Activated T-helper 2 cell treated with anti-CD3 and anti-CD28 coated beads, Interferon-gamma antibody, Interleukin-2, Interleukin-4, amounts not matched to agents 10 μg/mL and 5 μg/mL and 100 μg/mL, durations not matched to agents 14 hours and 24 hours and 36 hours (primary cell): ENCODE data around the gene ZNF717. TPM values are rescaled to one million over a fixed set of nuclear protein-coding genes. Genes with fewer than 3 reads are reported as not detected.

Experiments used
- DNase-seq: peaks from one replicate; pipeline ENCODE4 v3.0.0; 2021; ENCODE audit warnings: low spot score
- H3K27ac Mint-ChIP-seq: one replicate; pipeline ENCODE4 v1.8.0; 2021; ENCODE audit warnings: mixed read lengths
- H3K27me3 Mint-ChIP-seq: one replicate; pipeline ENCODE4 v1.8.0; 2021; ENCODE audit warnings: low read depth, mixed read lengths
- H3K36me3 Mint-ChIP-seq: one replicate; pipeline ENCODE4 v1.8.0; 2021; ENCODE audit warnings: low read depth, mixed read lengths
- H3K4me1 Mint-ChIP-seq: one replicate; pipeline ENCODE4 v1.8.0; 2021; ENCODE audit warnings: low read depth, mixed read lengths
- H3K4me3 Mint-ChIP-seq: one replicate; pipeline ENCODE4 v1.8.0; 2021; ENCODE audit warnings: low read depth, mild to moderate bottlenecking, moderate library complexity, mixed read lengths
- H3K9me3 Mint-ChIP-seq: one replicate; pipeline ENCODE4 v1.8.0; 2021; ENCODE audit warnings: mixed read lengths
- intact Hi-C: fragments of 100-400 bp; cut with micrococcal nuclease; formaldehyde crosslinking; loops from one replicate; pipeline ENCODE4 v1.15.1; 2023
- total RNA-seq: library from RNA; stranded (reverse); gene quantifications from 2 replicates; pipeline ENCODE4 v1.2.3, GENCODE V29; 2022

The ZNF717 gene
- total RNA-seq, 1 donor from 2014 or later: 9.2 TPM

DNA sequence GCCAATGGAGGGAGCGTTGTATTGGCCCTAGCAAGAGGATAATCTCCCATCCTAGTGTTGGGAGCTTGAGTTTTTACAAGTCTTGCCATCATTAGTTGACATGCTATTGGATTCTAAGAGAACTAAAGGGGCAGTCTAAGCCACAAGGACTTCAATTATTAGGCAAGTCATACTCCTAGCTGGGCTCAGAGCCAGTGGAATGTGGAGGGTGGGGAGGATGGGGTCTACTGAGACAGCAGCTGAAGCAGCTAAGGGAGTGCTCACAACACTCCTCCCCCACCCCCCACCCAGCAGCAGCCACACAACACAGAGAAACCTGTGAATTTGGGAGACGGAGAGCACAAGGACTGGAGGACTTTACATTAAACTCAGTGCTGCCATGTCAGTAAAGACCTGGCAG, 93.3 kb downstream of the ZNF717 start:
- H3K9me3 Mint-ChIP-seq: peaks cover 42% of the 10 kb centered on the region
- no peak for DNase-seq
- no peak overlapping the region for H3K27ac Mint-ChIP-seq
- intact Hi-C loops: no loop called here
- H3K4me3 Mint-ChIP-seq: no peak overlapping the region
- no peaks in the 10 kb centered on the region for H3K4me1 Mint-ChIP-seq
- H3K27me3 Mint-ChIP-seq: no peaks in the 10 kb centered on the region
- no peaks in the 10 kb centered on the region for H3K36me3 Mint-ChIP-seq

DNA sequence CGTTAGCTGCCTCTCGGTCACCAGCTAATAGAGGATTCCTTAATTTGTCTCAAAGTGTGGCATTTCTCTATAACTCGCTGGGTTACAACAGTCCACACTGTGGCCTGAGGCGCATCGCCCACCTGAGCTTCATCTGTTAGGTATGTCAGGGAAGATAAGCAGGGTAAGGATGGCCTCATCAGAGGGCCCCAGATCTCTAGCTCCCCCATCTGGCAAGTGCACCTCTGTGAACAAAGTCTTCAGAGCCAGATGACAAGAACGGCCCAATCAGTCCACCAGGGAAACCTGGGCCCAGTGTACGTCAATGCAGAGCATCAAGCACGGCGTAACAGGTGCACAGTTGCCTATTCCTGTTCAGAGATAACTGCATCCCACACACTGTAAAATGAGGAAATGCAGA, 98.0 kb downstream of the ZNF717 start:
- Mint-ChIP-seq H3K9me3 (peaks cover 54% of the 10 kb centered on the region), H3K27ac (no peak overlapping the region), H3K36me3 (no peaks in the 10 kb centered on the region), H3K4me1 (no peaks in the 10 kb centered on the region), H3K27me3 (no peaks in the 10 kb centered on the region), H3K4me3 (no peak overlapping the region)
- intact Hi-C loops: no loop called here
- DNase-seq: no peak

Other genes with a start within 250 kb of the ZNF717 start
- not detected in 2 replicates for gene FRG2C, start 121.2 kb downstream of the ZNF717 start, total RNA-seq